Ascending aorta (tissue), 2 donors: ENCODE results near the gene BCAP29. TPM values are rescaled to one million over a fixed set of nuclear protein-coding genes. Genes with fewer than 3 reads are reported as not detected.

Experiments
- DNase-seq, 2 donors: peaks; one replicate each; pipeline ENCODE4 v3.0.0-alpha.2; 2019; ENCODE audit warnings: low spot score in 2 of 2
- H3K27ac ChIP-seq, 2 donors: fragments of 200-600 bp; sonication (generic); one replicate each; pipeline ENCODE4 v1.5.1; 2016 to 2017; ENCODE audit warnings: mild to moderate bottlenecking in 1 of 2
- H3K27me3 ChIP-seq: fragments of 200-600 bp; sonication (generic); one replicate; pipeline ENCODE4 v1.5.1; 2017
- H3K36me3 ChIP-seq, 2 donors: fragments of 200-600 bp; sonication (generic); one replicate each; pipeline ENCODE4 v1.5.1; 2016
- H3K4me1 ChIP-seq, 2 donors: fragments of 200-600 bp; sonication (generic); one replicate each; pipeline ENCODE4 v1.5.1; 2016 to 2017; ENCODE audit warnings: mild to moderate bottlenecking in 1 of 2
- H3K4me3 ChIP-seq, 2 donors: fragments of 200-600 bp; sonication (generic); one replicate each; pipeline ENCODE4 v1.5.1; 2016 to 2017; ENCODE audit warnings: mild to moderate bottlenecking in 1 of 2
- H3K9me3 ChIP-seq, 2 donors: fragments of 200-600 bp; sonication (generic); one replicate each; pipeline ENCODE4 v1.5.1; 2016
- intact Hi-C: fragments of 100-400 bp; cut with DNase I; formaldehyde crosslinking; loops from one replicate; pipeline ENCODE4 v1.15.1; 2023
- total RNA-seq: library from RNA; depleted of rRNA; stranded (reverse); fragments of >200 nt; gene quantifications from one replicate; pipeline ENCODE4 v1.1.0, GENCODE V29; 2016
- TF ChIP-seq, protein P1 (sequence below), 3 experiments: fragments of 200-600 bp in 2 of 3; fragments of 450-650 bp in 1 of 3; sonication (generic) in 2 of 3; IDR thresholded peaks; one replicate each; pipeline ENCODE4 v1.5.1; 2016 to 2019; ENCODE audit warnings: antibody characterized with exemption in 3 of 3, mild to moderate bottlenecking in 1 of 3, moderate library complexity in 1 of 3

Gene BCAP29
- total RNA-seq, 1 donor from 2014 or later: 73.2 TPM

GRCh38 chr7:107660381-107661080 lies 80.5 kb downstream of the BCAP29 start, which contains the start of gene SLC26A4:
TSS of gene SLC26A4 (plus strand) at chr7:107660828. CDS start at chr7:107661642, 814 bp downstream.
- Histone ChIP-seq H3K9me3 (no peaks in the 10 kb centered on the region), H3K27ac (no peak within 1 kb of the TSS), H3K4me1 (peaks cover 9 to 10% of the 10 kb centered on the region in 2 donors), H3K4me3 (peak within 1 kb of the TSS; percentile 52 to 75), H3K36me3 (no peaks in the 10 kb centered on the region), H3K27me3 (no peaks in the 10 kb centered on the region)
- intact Hi-C loops: loop anchor here (5.0 to 10.0 kb wide), 2 partner anchors 78 to 196 kb away; partner anchors contain the start of gene BCAP29
- DNase-seq: no peak
- TF ChIP-seq, protein P1, sequence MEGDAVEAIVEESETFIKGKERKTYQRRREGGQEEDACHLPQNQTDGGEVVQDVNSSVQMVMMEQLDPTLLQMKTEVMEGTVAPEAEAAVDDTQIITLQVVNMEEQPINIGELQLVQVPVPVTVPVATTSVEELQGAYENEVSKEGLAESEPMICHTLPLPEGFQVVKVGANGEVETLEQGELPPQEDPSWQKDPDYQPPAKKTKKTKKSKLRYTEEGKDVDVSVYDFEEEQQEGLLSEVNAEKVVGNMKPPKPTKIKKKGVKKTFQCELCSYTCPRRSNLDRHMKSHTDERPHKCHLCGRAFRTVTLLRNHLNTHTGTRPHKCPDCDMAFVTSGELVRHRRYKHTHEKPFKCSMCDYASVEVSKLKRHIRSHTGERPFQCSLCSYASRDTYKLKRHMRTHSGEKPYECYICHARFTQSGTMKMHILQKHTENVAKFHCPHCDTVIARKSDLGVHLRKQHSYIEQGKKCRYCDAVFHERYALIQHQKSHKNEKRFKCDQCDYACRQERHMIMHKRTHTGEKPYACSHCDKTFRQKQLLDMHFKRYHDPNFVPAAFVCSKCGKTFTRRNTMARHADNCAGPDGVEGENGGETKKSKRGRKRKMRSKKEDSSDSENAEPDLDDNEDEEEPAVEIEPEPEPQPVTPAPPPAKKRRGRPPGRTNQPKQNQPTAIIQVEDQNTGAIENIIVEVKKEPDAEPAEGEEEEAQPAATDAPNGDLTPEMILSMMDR (IDR thresholded peaks at IDR 0.05): no peak

DNA sequence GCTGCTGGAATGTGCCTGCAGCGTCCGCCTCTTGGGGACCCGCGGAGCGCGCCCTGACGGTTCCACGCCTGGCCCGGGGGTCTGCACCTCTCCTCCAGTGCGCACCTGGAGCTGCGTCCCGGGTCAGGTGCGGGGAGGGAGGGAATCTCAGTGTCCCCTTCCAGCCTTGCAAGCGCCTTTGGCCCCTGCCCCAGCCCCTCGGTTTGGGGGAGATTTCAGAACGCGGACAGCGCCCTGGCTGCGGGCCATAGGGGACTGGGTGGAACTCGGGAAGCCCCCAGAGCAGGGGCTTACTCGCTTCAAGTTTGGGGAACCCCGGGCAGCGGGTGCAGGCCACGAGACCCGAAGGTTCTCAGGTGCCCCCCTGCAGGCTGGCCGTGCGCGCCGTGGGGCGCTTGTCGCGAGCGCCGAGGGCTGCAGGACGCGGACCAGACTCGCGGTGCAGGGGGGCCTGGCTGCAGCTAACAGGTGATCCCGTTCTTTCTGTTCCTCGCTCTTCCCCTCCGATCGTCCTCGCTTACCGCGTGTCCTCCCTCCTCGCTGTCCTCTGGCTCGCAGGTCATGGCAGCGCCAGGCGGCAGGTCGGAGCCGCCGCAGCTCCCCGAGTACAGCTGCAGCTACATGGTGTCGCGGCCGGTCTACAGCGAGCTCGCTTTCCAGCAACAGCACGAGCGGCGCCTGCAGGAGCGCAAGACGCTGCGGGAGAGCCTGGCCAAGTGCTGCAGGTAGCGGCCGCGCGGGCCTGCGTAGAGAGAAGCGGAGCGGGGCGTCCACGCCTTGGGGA lies 81.2 kb downstream of the BCAP29 start:
- TF ChIP-seq, protein P1 (IDR thresholded peaks at IDR 0.05): peak in 1 of 3 experiments; percentile 45
- intact Hi-C loops: loop anchor here (5.0 to 10.0 kb wide), 2 partner anchors 79 to 196 kb away; partner anchors contain the start of gene BCAP29

GRCh38 chr7:107661865-107662379 lies 81.9 kb downstream of the BCAP29 start:
- TF ChIP-seq, protein P1 (IDR thresholded peaks at IDR 0.05): no peak
- Histone ChIP-seq H3K4me1 (peaks cover 9 to 10% of the 10 kb centered on the region in 2 donors), H3K27ac (no peak overlapping the region), H3K9me3 (no peaks in the 10 kb centered on the region), H3K4me3 (peak overlapping the region; percentile 52 to 75), H3K27me3 (no peaks in the 10 kb centered on the region), H3K36me3 (no peaks in the 10 kb centered on the region)
- intact Hi-C loops: loop anchor here (5.0 to 10.0 kb wide), 2 partner anchors 80 to 197 kb away; partner anchors contain the start of gene BCAP29
- DNase-seq: no peak

More for the DNA sequence above, 81.2 kb downstream of the BCAP29 start:
- H3K27ac ChIP-seq: no peak overlapping the region
- peak in 1 of 2 donors; percentile 73 for DNase-seq
- H3K4me3 ChIP-seq: peak overlapping the region; percentile 52 to 75
- peaks cover 9 to 10% of the 10 kb centered on the region in 2 donors for H3K4me1 ChIP-seq
- no peaks in the 10 kb centered on the region for H3K27me3 ChIP-seq
- no peaks in the 10 kb centered on the region for H3K9me3 ChIP-seq
- no peaks in the 10 kb centered on the region for H3K36me3 ChIP-seq

DNA sequence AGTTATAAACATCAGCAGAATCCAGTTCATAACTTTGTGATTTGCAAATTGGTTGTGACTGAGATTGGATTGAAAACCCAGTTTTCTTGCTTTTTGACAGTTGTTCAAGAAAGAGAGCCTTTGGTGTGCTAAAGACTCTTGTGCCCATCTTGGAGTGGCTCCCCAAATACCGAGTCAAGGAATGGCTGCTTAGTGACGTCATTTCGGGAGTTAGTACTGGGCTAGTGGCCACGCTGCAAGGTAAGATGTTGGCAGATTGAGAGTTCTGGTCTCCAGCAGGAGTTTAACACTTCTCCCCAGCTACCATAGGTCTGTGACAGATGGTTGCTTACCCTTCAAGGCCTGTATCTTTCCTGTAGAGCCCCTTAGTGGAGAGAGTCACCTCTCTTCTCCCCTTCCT lies 83.2 kb downstream of the BCAP29 start:
- intact Hi-C loops: loop anchor here (5.0 to 10.0 kb wide), 2 partner anchors 81 to 198 kb away; partner anchors contain the start of gene BCAP29
- no peaks in the 10 kb centered on the region for H3K27me3 ChIP-seq

GRCh38 chr7:107666790-107667189 lies 86.7 kb downstream of the BCAP29 start:
- no peak for DNase-seq
- H3K36me3 ChIP-seq: no peaks in the 10 kb centered on the region
- H3K4me3 ChIP-seq: no peak overlapping the region
- H3K27me3 ChIP-seq: no peaks in the 10 kb centered on the region
- H3K4me1 ChIP-seq: peaks cover 2% of the 10 kb centered on the region in 2 donors
- intact Hi-C loops: loop anchor here (10.0 kb wide), 1 partner anchor 202 kb away; no protein-coding TSS in a partner anchor
- H3K27ac ChIP-seq: no peak overlapping the region
- TF ChIP-seq, protein P1 (IDR thresholded peaks at IDR 0.05): no peak
- no peaks in the 10 kb centered on the region for H3K9me3 ChIP-seq

More for the DNA sequence above, 83.2 kb downstream of the BCAP29 start:
- Histone ChIP-seq H3K4me1 (peaks cover 9 to 10% of the 10 kb centered on the region in 2 donors), H3K27ac (no peak overlapping the region), H3K36me3 (no peaks in the 10 kb centered on the region), H3K4me3 (no peak overlapping the region), H3K9me3 (no peaks in the 10 kb centered on the region)
- DNase-seq: no peak
- TF ChIP-seq, protein P1 (IDR thresholded peaks at IDR 0.05): no peak
